ENCODE results near the gene SOX11.

SOX11 gene

GRCh38 chr2:5692561-5693286 is 540 bp downstream of the SOX11 start:
- peak; percentile 54 for DNase-seq

DNA sequence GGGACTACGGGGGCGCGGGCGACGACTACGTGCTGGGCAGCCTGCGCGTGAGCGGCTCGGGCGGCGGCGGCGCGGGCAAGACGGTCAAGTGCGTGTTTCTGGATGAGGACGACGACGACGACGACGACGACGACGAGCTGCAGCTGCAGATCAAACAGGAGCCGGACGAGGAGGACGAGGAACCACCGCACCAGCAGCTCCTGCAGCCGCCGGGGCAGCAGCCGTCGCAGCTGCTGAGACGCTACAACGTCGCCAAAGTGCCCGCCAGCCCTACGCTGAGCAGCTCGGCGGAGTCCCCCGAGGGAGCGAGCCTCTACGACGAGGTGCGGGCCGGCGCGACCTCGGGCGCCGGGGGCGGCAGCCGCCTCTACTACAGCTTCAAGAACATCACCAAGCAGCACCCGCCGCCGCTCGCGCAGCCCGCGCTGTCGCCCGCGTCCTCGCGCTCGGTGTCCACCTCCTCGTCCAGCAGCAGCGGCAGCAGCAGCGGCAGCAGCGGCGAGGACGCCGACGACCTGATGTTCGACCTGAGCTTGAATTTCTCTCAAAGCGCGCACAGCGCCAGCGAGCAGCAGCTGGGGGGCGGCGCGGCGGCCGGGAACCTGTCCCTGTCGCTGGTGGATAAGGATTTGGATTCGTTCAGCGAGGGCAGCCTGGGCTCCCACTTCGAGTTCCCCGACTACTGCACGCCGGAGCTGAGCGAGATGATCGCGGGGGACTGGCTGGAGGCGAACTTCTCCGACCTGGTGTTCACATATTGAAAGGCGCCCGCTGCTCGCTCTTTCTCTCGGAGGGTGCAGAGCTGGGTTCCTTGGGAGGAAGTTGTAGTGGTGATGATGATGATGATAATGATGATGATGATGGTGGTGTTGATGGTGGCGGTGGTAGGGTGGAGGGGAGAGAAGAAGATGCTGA is 1.4 kb downstream of the SOX11 start:
- no peak for DNase-seq

DNA sequence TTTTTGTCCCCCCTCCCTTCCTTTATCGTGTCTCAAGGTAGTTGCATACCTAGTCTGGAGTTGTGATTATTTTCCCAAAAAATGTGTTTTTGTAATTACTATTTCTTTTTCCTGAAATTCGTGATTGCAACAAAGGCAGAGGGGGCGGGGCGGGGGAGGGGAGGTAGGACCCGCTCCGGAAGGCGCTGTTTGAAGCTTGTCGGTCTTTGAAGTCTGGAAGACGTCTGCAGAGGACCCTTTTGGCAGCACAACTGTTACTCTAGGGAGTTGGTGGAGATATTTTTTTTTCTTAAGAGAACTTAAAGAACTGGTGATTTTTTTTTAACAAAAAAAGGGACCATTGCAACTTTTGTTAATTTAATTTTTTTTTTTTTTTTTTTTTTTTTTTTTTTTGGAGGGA is 2.1 kb downstream of the SOX11 start:
- DNase-seq, result no peak

DNA sequence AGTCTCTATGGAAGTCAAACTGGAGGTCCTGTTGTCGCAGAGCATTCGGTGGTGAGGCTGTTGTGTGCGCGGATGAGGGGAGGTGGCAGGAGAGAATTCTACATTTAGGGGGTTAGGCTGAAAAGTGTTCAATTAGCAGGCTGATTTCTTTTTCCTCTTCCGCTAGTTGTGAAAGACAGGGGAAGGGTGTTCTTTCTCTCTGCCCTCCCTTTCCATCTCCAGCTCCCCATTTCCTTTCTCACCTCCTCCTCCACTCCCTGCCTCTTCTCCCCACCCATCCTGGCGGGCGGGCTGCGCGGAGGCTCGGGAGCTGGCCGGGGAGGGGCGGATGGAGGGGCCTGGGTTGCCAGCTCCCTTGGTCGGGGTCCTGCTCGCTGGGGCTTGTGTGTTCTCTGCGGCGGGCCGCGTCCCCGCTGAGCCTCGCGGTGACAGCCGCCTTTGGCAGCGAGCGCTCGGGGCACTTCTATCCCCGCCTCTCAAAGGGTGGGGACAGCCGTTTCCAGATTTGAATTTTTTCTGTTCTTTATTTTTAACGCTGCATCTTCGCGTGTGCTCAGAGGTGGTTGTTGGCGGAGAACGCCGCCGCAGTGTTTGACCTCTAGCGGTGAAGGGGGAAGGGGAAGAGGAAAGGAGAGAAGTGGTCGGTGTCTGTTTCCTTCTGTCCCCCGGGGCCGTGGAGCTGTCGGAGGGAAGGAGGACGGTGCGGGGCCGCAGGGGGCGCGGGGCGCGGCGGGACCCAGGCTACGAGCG is 3.6 kb downstream of the SOX11 start:
- peak; percentile 44 for DNase-seq

DNA sequence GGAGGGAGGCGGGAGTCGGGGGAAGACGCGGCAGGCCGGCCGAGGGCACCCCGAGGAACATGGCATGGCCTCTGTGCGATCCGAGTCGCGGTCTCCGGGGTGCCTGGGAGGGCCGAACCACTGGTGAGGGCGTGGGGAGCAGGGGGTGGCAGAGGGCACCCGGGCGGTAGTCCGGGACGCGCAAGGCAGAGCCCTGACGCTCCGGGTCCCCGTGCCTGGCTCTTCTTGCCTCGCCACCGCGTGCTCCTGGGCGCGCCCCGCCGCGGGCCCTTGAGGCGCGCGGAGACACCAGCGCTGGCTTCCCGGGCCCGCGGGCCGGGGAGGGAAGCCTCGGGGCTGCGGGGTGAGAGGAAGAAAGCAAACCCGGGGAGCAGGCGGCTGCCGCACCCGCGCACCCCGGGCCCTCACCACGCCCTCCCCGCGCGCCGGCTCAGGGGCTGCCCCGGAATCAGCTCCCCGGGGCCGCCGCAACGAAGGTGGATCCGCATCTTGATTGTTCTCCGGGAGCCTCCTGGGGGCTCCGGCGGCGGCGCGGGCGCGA is 4.3 kb downstream of the SOX11 start:
- peak; percentile 44 for DNase-seq

- peak; percentile 60 for DNase-seq
Measured at GRCh38 chr2:5696945-5697521, 4.8 kb downstream of the SOX11 start.

GRCh38 chr2:5697562-5697961 is 5.4 kb downstream of the SOX11 start:
- no peak for DNase-seq

DNA sequence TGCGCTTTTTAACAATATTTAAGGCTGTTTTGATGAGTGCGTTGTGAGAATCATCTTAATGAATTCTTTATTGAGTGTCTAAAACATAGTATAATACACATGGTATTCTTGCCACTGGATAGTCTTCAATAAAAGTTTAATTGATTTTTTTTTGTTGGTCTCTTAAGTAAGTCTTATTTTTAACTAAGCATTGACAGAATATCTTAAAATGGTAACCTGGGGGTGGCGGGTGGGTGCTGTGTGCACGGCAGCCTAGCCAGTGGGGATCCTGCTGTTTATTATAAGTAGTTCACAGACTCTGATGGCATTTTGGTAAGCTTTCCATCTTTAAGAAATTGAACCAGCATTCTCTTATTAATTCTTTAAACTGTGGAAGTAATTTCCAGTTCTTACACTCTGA is 6.0 kb downstream of the SOX11 start:
- DNase-seq, result no peak

- DNase-seq, result no peak
Measured at GRCh38 chr2:5699963-5700362, 7.8 kb downstream of the SOX11 start.

DNA sequence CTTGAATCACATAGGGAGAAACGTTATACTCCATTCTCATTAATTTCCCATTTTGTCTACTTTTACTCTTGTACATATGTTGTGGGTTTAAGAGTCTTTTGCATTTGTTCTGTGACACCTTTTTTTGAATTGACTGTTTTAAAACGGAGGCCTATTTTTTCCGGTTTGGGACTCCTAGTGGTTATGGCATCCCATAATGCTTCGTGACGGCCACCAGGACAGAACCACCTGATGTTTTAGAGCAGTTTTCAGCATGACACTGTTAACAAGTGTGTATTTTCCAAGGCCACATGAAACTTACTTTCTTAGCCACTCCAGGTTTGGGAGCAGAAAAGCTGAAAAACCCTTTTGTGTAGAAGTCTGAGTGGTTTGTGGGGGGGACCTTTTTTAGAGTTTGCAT is 8.4 kb downstream of the SOX11 start:
- no peak for DNase-seq

DNA sequence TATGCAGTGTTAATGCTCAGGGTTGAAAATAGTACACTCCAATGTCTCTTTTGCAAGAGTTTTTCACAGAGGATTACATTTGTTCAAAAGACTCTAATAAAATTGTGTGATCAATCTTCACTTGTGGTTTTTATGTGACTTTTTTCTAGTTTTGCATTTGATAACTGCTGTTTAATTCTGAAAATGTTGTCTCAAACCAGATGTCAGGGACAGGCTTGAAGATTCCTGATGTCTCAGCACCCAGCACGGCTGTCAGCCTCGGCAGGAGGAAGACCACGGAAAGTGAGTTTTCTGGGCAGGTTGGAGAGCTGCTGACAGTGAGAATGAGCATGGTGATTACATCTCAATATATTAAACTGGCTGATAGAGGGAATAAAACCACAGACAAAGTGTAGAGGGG is 9.1 kb downstream of the SOX11 start:
- DNase-seq, result no peak

DNA sequence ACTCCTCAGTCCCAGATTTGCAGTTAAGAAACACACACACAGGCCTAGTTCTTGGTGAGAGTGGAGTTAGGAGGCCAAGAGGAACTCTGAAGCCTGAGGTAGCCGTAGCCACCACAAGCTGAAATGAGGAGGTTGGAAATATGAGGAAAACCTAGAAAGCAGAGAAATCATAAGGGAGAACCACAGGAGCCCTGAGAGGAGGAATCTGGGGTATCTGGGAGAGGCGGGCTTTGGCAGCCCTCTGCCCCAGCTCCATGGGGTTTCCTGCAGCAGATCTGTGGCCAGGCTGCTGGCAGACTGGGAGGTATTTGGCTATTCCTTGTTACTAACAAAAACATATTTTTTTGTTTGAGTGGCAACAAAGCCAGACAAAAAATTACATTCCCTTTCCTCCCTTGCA is 11.0 kb downstream of the SOX11 start:
- no peak for DNase-seq

GRCh38 chr2:5705490-5705889 is 13.3 kb downstream of the SOX11 start:
- DNase-seq, result no peak

GRCh38 chr2:5706717-5707455 is 14.7 kb downstream of the SOX11 start:
- no peak for DNase-seq

DNA sequence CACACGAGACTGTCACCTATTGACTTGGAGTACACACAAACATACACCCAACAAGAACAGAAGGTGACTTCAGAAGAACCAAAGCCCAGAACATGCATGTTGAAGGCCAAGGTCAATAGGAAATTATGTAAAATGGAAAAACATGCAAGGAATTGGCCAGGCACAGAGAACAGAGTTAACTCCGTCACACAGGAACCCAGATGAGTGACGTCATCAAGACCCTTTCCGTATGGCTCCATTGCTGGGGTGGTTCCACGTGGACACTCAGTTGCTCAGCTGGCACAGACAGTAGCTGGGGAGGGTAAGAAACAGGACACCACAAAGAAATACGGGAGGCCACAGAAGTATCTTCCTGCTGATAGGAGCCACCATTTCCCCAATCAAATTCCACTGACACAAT is 18.4 kb downstream of the SOX11 start:
- DNase-seq, result no peak

DNA sequence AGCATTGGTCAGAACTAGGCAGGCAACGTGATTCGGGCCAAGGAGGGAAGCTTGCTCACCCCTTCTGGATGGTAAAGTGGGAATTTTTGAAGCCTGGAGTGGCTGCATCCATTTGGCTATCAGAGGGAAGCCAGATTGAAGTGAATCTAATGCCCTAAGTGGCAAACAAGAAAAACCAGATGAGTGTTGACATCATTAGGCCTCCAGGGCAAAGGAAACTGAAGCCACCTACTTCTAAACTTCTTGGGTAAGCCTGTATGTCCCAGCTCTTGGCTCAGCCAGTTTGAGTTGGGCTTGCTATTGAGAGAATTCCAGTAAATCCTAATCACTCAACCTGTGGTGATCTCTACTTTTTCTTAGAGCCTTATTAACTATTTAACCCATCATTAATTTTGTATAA is 20.9 kb downstream of the SOX11 start:
- no peak for DNase-seq

GRCh38 chr2:5719629-5720334 is 27.6 kb downstream of the SOX11 start:
- no peak for DNase-seq

DNA sequence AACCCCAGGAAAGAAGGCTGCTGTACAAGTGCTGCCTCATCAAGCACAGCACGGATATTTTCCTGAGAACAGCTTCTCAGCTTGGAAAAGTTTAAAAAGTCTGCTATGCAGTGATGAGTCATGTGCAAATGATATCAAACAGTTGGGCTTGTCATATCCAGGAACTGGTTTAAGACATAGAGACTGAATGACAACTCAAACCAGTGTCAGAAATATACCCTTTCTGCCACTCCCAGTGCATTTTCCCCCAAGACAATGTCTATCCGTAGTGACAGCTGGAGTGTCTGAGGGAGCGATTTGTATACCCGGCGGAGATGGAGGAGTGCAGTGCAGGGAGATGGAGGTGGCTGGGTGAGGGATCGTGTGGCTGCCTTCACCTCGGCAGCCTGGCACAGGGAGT is 28.2 kb downstream of the SOX11 start:
- DNase-seq, result no peak

DNA sequence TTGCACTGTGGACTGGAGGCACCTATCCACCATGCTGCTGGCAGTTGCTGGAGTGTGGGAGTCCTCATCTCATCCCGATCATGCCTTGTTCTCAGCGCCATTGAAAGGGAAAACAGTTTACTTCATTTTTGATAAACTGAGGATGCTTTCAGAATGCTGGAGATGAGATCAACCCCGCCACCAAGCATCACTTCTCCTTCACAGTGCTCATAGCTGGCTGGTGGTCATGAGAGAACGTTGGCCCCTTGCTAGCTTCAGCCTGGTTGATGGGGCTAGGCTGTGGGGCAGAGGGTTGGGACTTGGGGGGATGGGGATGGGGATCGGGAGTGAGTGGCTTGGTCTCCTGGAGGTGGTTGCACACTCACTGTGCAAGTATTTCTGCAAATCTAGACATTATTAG is 30.1 kb downstream of the SOX11 start:
- DNase-seq, result no peak

DNA sequence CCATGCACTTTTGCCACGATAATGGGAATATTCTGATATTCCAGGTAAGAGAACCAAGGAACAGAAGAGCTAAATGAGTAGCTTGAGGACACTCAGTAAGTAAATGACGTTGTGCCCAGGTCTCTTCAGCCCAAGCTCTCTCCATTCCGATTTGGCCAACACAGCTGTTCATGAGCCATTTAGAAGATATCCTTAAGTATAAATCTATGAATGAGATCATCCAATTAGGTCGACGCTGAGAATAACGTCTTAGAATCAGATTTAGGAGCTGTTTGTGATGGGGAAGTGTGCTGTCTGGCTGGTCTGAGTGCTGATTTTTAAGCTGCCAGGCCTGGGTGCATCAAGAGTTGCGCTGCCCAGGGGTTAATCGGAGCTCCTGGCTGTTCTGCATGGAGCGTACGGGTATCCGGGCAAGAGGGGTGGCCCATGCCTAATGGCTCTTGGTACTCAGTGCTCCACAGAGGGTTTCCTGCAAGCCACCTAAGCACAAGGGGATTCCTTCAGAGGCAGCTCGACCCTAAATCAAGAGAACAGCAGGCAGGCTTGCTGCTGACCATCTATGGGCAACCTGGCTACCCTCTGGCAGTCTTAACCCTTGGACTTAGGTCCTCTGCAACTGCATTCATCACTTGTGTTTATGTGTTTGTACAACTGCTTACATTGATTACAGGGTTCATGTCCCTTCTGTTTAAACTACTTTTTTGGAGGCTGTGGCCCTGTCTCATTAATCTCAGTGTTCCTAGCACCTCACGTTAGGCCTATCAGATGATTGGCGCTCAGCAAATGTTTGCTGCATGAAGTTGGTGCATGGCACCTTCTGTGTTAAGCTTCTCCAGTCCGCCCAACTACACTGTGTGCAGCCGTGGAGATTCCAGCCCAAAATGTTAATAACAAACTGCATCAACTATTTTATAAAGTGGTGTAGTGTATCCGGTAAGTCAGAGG is 31.9 kb downstream of the SOX11 start:
- DNase-seq, result no peak
